Endodermal cell (in vitro differentiated cells): ENCODE results near the gene TIE1. TPM values are rescaled to one million over a fixed set of nuclear protein-coding genes. Genes with fewer than 3 reads are reported as not detected.
A peak's percentile ranks its signal among the peaks of the same experiment; 100 is the strongest.

Experiments used
- DNase-seq: peaks from one replicate; pipeline ENCODE4 v3.0.0-alpha.2; 2017
- H3K27ac ChIP-seq: 2 replicates; pipeline ENCODE4 v1.5.1; 2013; ENCODE audit warnings: mild to moderate bottlenecking, low read depth, low read length, moderate library complexity
- H3K27me3 ChIP-seq: 2 replicates; pipeline ENCODE4 v1.6.1; 2013; ENCODE audit warnings: mild to moderate bottlenecking, low read length, moderate library complexity; ENCODE audit not compliant: insufficient read depth, control insufficient read depth, poor library complexity, severe bottlenecking
- H3K36me3 ChIP-seq: 2 replicates; pipeline ENCODE4 v1.7.0; 2013; ENCODE audit warnings: mild to moderate bottlenecking, low read length, moderate library complexity; ENCODE audit not compliant: control insufficient read depth, insufficient read depth
- H3K4me1 ChIP-seq: one replicate; pipeline ENCODE4 v1.7.0; 2013; ENCODE audit warnings: low read length; ENCODE audit not compliant: control insufficient read depth, insufficient read depth
- H3K4me3 ChIP-seq: 2 replicates; pipeline ENCODE4 v1.5.1; 2013; ENCODE audit warnings: mild to moderate bottlenecking, low read length, moderate library complexity
- H3K9ac ChIP-seq: 2 replicates; pipeline ENCODE4 v1.6.1; 2013; ENCODE audit warnings: mild to moderate bottlenecking, low read length, moderate library complexity; ENCODE audit not compliant: poor library complexity, severe bottlenecking; ENCODE audit errors: extremely low read depth
- H3K9me3 ChIP-seq: 2 replicates; pipeline ENCODE4 v1.6.1; 2013; ENCODE audit warnings: mild to moderate bottlenecking, low read length, moderate library complexity; ENCODE audit not compliant: control insufficient read depth
- H3K27ac Mint-ChIP-seq: 2 replicates; pipeline ENCODE4 v1.8.0; 2020; ENCODE audit warnings: mixed read lengths
- H3K27me3 Mint-ChIP-seq: 2 replicates; pipeline ENCODE4 v1.8.0; 2021; ENCODE audit warnings: mild to moderate bottlenecking, mixed read lengths; ENCODE audit not compliant: insufficient read depth
- H3K36me3 Mint-ChIP-seq: 2 replicates; pipeline ENCODE4 v1.8.0; 2020; ENCODE audit warnings: low read depth, mixed read lengths
- H3K4me1 Mint-ChIP-seq: 2 replicates; pipeline ENCODE4 v1.8.0; 2020; ENCODE audit warnings: mixed read lengths
- H3K4me3 Mint-ChIP-seq: 2 replicates; pipeline ENCODE4 v1.8.0; 2020; ENCODE audit warnings: mild to moderate bottlenecking, moderate library complexity, mixed read lengths
- H3K9me3 Mint-ChIP-seq: 2 replicates; pipeline ENCODE4 v1.8.0; 2020; ENCODE audit warnings: mild to moderate bottlenecking, mixed read lengths
- CTCF ChIP-seq: fragments of 200-600 bp; sonication (generic); conservative IDR thresholded peaks from 2 replicates; pipeline ENCODE4 v1.5.0; 2021; ENCODE audit warnings: antibody characterized with exemption, mild to moderate bottlenecking
- WGBS, 2 experiments: methylation state at CpG; one replicate each; pipeline versions ENCODE4 v1.1.5 to v1.1.7; 2013; ENCODE audit warnings: missing lambda C conversion rate in 2 of 2, mixed read lengths in 1 of 2; ENCODE audit not compliant: insufficient coverage in 1 of 2, insufficient read length in 1 of 2; 5-methylcytosine and 5-hydroxymethylcytosine counted together
- total RNA-seq, 2 donors: library from RNA; stranded (reverse); fragmentation: NEBNext Ultra II Directional in 1 of 2; extraction: Animal tissue kit (Norgen Biotek cat#: 25700) in 1 of 2; gene quantifications; 2 replicates in 1 of 2; 3 replicates in 1 of 2; pipeline ENCODE4 v1.2.1, GENCODE V29; 2021

Gene TIE1
- total RNA-seq, 2 donors from 2014 or later: 0.40 to 0.99 TPM

- Histone ChIP-seq H3K27ac (no peak overlapping the region), H3K4me1 (no peaks in the 10 kb centered on the region), H3K27me3 (no peaks in the 10 kb centered on the region), H3K4me3 (no peak overlapping the region), H3K9ac (no peak overlapping the region), H3K36me3 (no peaks in the 10 kb centered on the region), H3K9me3 (no peaks in the 10 kb centered on the region)
- Mint-ChIP-seq H3K27ac (no peak overlapping the region), H3K4me1 (peaks cover 5% of the 10 kb centered on the region), H3K4me3 (no peak overlapping the region), H3K9me3 (no peaks in the 10 kb centered on the region), H3K27me3 (no peaks in the 10 kb centered on the region), H3K36me3 (no peaks in the 10 kb centered on the region)
- peak; percentile 65 for DNase-seq
- peak; percentile 67 for TF ChIP-seq CTCF
- 91 to 93% methylated on average over 10 to 16 of the region's 16 CpGs for WGBS, 2 experiments
These were observed 16.1 kb downstream of the TIE1 start for GRCh38 chr1:43316738-43317520.

GRCh38 chr1:43317817-43318471, 17.2 kb downstream of the TIE1 start:
- no peaks in the 10 kb centered on the region for H3K27me3 Mint-ChIP-seq
- H3K27ac Mint-ChIP-seq: no peak overlapping the region

GRCh38 chr1:43318831-43319230, 18.0 kb downstream of the TIE1 start:
- H3K4me1 ChIP-seq: no peaks in the 10 kb centered on the region
- no peaks in the 10 kb centered on the region for H3K27me3 ChIP-seq
- Mint-ChIP-seq H3K9me3 (no peaks in the 10 kb centered on the region), H3K27me3 (no peaks in the 10 kb centered on the region), H3K36me3 (no peaks in the 10 kb centered on the region), H3K4me1 (peaks cover 7% of the 10 kb centered on the region), H3K4me3 (no peak overlapping the region), H3K27ac (no peak overlapping the region)
- TF ChIP-seq CTCF: no peak
- DNase-seq: peak; percentile 24
- no peaks in the 10 kb centered on the region for H3K9me3 ChIP-seq
- no peak overlapping the region for H3K9ac ChIP-seq
- WGBS, 2 experiments: 88 to 89% methylated on average over 3 to 4 of the region's 4 CpGs
- no peaks in the 10 kb centered on the region for H3K36me3 ChIP-seq
- H3K4me3 ChIP-seq: no peak overlapping the region
- H3K27ac ChIP-seq: no peak overlapping the region

More at GRCh38 chr1:43317817-43318471, 17.2 kb downstream of the TIE1 start:
- Histone ChIP-seq H3K9me3 (no peaks in the 10 kb centered on the region), H3K9ac (no peak overlapping the region), H3K36me3 (no peaks in the 10 kb centered on the region), H3K4me1 (no peaks in the 10 kb centered on the region), H3K4me3 (no peak overlapping the region), H3K27ac (no peak overlapping the region), H3K27me3 (no peaks in the 10 kb centered on the region)
- DNase-seq: peak; percentile 52
- Mint-ChIP-seq H3K36me3 (no peaks in the 10 kb centered on the region), H3K4me1 (peaks cover 5% of the 10 kb centered on the region), H3K9me3 (no peaks in the 10 kb centered on the region), H3K4me3 (no peak overlapping the region)
- WGBS, 2 experiments: 83 to 91% methylated on average over 2 to 15 of the region's 15 CpGs
- TF ChIP-seq CTCF: no peak
